ENCODE data around the gene PRKCQ. TPM values are rescaled to one million over a fixed set of nuclear protein-coding genes. Genes with fewer than 3 reads are reported as not detected.

Gene PRKCQ
- total RNA-seq, 1 donor from 2014 or later, result 2.1 TPM

DNA sequence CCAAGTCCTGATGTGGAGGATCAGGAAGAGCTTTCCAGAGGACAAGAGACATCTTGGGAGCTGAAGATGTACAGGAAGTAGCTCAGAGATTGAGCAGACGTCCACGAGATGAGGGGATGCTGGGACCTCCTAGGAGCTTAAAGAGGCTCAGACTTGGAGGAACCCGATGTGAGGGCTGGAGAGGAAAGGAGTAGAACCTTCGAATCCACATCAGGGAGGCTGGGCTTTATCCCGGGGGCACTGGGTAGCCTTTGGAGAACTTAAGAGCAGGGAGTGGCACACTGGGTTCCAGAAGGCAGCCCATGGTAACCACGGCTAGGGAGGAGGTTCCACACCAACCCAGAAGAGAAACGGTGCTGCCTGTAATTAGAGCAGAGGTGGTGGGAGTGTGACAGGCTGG, 10.8 kb downstream of the PRKCQ start:
- no peak overlapping the region for H3K9ac ChIP-seq (ENCODE audit: low read length)
- no peak overlapping the region for H3K4me2 ChIP-seq (ENCODE audit: low read length)
- H3K4me3 Mint-ChIP-seq (ENCODE audit: unreplicated experiment), result no peak overlapping the region
- H4K20me1 ChIP-seq (ENCODE audit: insufficient read depth, low read length), result no peaks in the 10 kb centered on the region
- no peaks in the 10 kb centered on the region for H3K9me3 ChIP-seq (ENCODE audit: insufficient read depth, low read depth, low read length)
- H3K27me3 Mint-ChIP-seq (ENCODE audit: low read depth, unreplicated experiment), result peaks cover 3% of the 10 kb centered on the region
- H3K36me3 Mint-ChIP-seq (ENCODE audit: low read depth, unreplicated experiment), result no peaks in the 10 kb centered on the region
- FAIRE-seq, result no peak
- no peaks in the 10 kb centered on the region for H3K36me3 ChIP-seq (ENCODE audit: insufficient read depth, low read length)
- H3K9me3 Mint-ChIP-seq (ENCODE audit: unreplicated experiment), result no peaks in the 10 kb centered on the region
- no peak overlapping the region for H3K27ac ChIP-seq (ENCODE audit: low read depth, low read length)
- TF ChIP-seq, protein P1, sequence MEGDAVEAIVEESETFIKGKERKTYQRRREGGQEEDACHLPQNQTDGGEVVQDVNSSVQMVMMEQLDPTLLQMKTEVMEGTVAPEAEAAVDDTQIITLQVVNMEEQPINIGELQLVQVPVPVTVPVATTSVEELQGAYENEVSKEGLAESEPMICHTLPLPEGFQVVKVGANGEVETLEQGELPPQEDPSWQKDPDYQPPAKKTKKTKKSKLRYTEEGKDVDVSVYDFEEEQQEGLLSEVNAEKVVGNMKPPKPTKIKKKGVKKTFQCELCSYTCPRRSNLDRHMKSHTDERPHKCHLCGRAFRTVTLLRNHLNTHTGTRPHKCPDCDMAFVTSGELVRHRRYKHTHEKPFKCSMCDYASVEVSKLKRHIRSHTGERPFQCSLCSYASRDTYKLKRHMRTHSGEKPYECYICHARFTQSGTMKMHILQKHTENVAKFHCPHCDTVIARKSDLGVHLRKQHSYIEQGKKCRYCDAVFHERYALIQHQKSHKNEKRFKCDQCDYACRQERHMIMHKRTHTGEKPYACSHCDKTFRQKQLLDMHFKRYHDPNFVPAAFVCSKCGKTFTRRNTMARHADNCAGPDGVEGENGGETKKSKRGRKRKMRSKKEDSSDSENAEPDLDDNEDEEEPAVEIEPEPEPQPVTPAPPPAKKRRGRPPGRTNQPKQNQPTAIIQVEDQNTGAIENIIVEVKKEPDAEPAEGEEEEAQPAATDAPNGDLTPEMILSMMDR (IDR thresholded peaks at IDR 0.05; ENCODE audit: insufficient read depth, low read depth, low read length), result no peak
- TF ChIP-seq EZH2 (IDR thresholded peaks at IDR 0.05; ENCODE audit: insufficient read depth, low read length), result no peak
- no peak overlapping the region for H3K4me3 ChIP-seq (ENCODE audit: insufficient read depth, low read depth, low read length)
- no peaks in the 10 kb centered on the region for H3K27me3 ChIP-seq (ENCODE audit: insufficient read depth, low read length)
- DNase-seq (ENCODE audit: low read depth), result no peak
- no peak overlapping the region for H2AFZ ChIP-seq (ENCODE audit: low read depth, low read length)
- no peak overlapping the region for H3K27ac Mint-ChIP-seq (ENCODE audit: unreplicated experiment)
- H3K4me1 ChIP-seq (ENCODE audit: insufficient read depth, low read length), result no peaks in the 10 kb centered on the region
- H3K79me2 ChIP-seq (ENCODE audit: insufficient read depth, low read length), result no peaks in the 10 kb centered on the region
- H3K4me1 Mint-ChIP-seq (ENCODE audit: low read depth, unreplicated experiment), result no peaks in the 10 kb centered on the region

DNA sequence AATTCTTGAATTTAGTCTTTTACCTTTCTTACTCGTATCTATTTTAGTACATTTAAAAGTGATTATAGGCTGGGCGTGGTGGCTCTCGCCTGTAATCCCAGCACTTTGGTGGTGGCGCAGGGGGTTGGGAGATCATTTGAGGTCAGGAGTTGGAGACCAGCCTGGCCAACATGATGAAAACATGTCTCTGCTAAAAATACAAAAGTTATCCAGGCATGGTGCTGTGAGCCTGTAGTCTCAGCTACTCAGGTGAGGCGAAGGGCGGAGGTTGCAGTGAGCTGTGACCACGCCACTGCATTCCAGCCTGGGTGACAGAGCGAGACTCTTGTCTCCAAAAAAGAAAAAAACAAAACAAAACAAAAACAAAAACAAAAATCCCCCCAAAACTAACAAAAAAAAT, 12.2 kb downstream of the PRKCQ start:
- H3K36me3 ChIP-seq (ENCODE audit: insufficient read depth, low read length), result no peaks in the 10 kb centered on the region
- H3K36me3 Mint-ChIP-seq (ENCODE audit: low read depth, unreplicated experiment), result no peaks in the 10 kb centered on the region
- no peak overlapping the region for H3K27ac Mint-ChIP-seq (ENCODE audit: unreplicated experiment)
- no peak for DNase-seq (ENCODE audit: low read depth)
- no peak overlapping the region for H3K9ac ChIP-seq (ENCODE audit: low read length)
- H2AFZ ChIP-seq (ENCODE audit: low read depth, low read length), result no peak overlapping the region
- H3K4me3 ChIP-seq (ENCODE audit: insufficient read depth, low read depth, low read length), result no peak overlapping the region
- no peak overlapping the region for H3K27ac ChIP-seq (ENCODE audit: low read depth, low read length)
- H3K9me3 ChIP-seq (ENCODE audit: insufficient read depth, low read depth, low read length), result no peaks in the 10 kb centered on the region
- FAIRE-seq, result no peak
- no peak overlapping the region for H3K4me3 Mint-ChIP-seq (ENCODE audit: unreplicated experiment)
- H3K27me3 Mint-ChIP-seq (ENCODE audit: low read depth, unreplicated experiment), result peaks cover 3% of the 10 kb centered on the region
- H3K4me2 ChIP-seq (ENCODE audit: low read length), result no peak overlapping the region
- no peaks in the 10 kb centered on the region for H3K4me1 ChIP-seq (ENCODE audit: insufficient read depth, low read length)
- H3K4me1 Mint-ChIP-seq (ENCODE audit: low read depth, unreplicated experiment), result no peaks in the 10 kb centered on the region
- H3K9me3 Mint-ChIP-seq (ENCODE audit: unreplicated experiment), result no peaks in the 10 kb centered on the region
- H3K79me2 ChIP-seq (ENCODE audit: insufficient read depth, low read length), result no peaks in the 10 kb centered on the region
- no peaks in the 10 kb centered on the region for H4K20me1 ChIP-seq (ENCODE audit: insufficient read depth, low read length)
- TF ChIP-seq EZH2 (IDR thresholded peaks at IDR 0.05; ENCODE audit: insufficient read depth, low read length), result no peak
- TF ChIP-seq, protein P1 (IDR thresholded peaks at IDR 0.05; ENCODE audit: insufficient read depth, low read depth, low read length), result no peak
- H3K27me3 ChIP-seq (ENCODE audit: insufficient read depth, low read length), result no peaks in the 10 kb centered on the region

DNA sequence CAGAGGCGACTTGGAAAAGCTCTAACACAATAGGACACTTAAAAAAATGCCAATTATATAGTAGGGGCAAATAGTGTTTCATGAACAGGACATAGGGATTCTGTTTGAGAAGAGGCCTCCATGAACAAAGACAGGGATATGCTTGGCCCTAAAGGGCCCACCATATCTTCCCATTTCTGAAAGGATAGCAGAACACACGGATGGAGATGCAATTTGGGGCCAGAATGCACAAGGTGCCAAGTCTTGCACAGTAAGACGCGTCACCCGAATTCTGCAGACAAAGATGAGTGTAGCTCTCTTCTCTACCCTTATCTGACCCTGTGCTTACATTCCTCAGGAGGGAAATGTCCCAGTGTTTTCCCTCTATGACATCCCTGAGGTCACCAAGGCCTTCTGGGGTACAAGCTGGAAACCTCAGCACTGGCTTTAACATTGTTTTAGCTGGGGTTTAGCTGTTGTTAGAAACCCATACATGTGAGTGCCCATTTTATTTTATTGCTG, 12.8 kb downstream of the PRKCQ start:
- DNase-seq (ENCODE audit: low read depth), result no peak
- H4K20me1 ChIP-seq (ENCODE audit: insufficient read depth, low read length), result no peaks in the 10 kb centered on the region
- H3K79me2 ChIP-seq (ENCODE audit: insufficient read depth, low read length), result no peaks in the 10 kb centered on the region
- Mint-ChIP-seq H3K36me3 (ENCODE audit: low read depth, unreplicated experiment) (no peaks in the 10 kb centered on the region), H3K4me3 (ENCODE audit: unreplicated experiment) (no peak overlapping the region), H3K27ac (ENCODE audit: unreplicated experiment) (no peak overlapping the region), H3K27me3 (ENCODE audit: low read depth, unreplicated experiment) (peaks cover 3% of the 10 kb centered on the region), H3K4me1 (ENCODE audit: low read depth, unreplicated experiment) (no peaks in the 10 kb centered on the region), H3K9me3 (ENCODE audit: unreplicated experiment) (no peaks in the 10 kb centered on the region)
- no peak for FAIRE-seq
- H3K36me3 ChIP-seq (ENCODE audit: insufficient read depth, low read length), result no peaks in the 10 kb centered on the region
- no peak overlapping the region for H3K27ac ChIP-seq (ENCODE audit: low read depth, low read length)
- H3K9ac ChIP-seq (ENCODE audit: low read length), result no peak overlapping the region
- H2AFZ ChIP-seq (ENCODE audit: low read depth, low read length), result no peak overlapping the region
- H3K4me1 ChIP-seq (ENCODE audit: insufficient read depth, low read length), result no peaks in the 10 kb centered on the region
- no peak overlapping the region for H3K4me3 ChIP-seq (ENCODE audit: insufficient read depth, low read depth, low read length)
- H3K27me3 ChIP-seq (ENCODE audit: insufficient read depth, low read length), result no peaks in the 10 kb centered on the region
- H3K4me2 ChIP-seq (ENCODE audit: low read length), result no peak overlapping the region
- TF ChIP-seq, protein P1 (IDR thresholded peaks at IDR 0.05; ENCODE audit: insufficient read depth, low read depth, low read length), result no peak
- TF ChIP-seq EZH2 (IDR thresholded peaks at IDR 0.05; ENCODE audit: insufficient read depth, low read length), result no peak
- no peaks in the 10 kb centered on the region for H3K9me3 ChIP-seq (ENCODE audit: insufficient read depth, low read depth, low read length)
